ENCODE measurements around the gene KRTAP2-3.

KRTAP2-3 gene

DNA sequence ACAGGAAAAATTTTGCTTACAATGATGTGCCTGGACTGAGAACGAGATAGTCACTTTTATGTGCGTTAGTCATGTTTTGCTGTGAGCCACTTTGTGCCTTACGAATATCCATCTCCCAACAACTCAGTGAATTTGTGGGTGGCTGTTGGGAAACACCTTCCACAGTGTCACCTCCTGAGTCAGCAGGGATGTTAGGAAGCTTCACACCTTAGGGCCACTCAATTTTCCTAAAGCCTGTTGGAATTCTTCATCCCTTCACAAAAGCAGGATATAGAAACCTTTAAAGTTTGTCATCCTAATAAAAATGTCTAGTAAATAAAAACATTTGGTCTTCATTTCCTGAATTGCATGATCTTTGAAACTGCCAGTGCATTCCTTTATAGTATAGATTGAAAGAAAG, 46.7 kb downstream of the KRTAP2-3 start:
- no peak overlapping the region for H3K4me2 ChIP-seq (ENCODE audit: low read length)
- H3K79me1 ChIP-seq (ENCODE audit: low read length) = no peaks in the 10 kb centered on the region
- H3K18ac ChIP-seq (ENCODE audit: low read length) = no peak overlapping the region
- H2BK15ac ChIP-seq (replicated peaks; ENCODE audit: low read depth) = no peak overlapping the region
- H3K36me3 ChIP-seq (ENCODE audit: control insufficient read depth, insufficient read depth, low read length) = no peaks in the 10 kb centered on the region
- no peaks in the 10 kb centered on the region for H3K4me1 ChIP-seq (ENCODE audit: control insufficient read depth, low read depth, low read length)
- no peak overlapping the region for H3K27ac ChIP-seq (ENCODE audit: low read depth, low read length)
- WGBS (ENCODE audit: extremely low coverage, insufficient coverage, low lambda C conversion rate) = no CpG with 5 or more reads among the region's 3 CpGs
- H3K56ac ChIP-seq (ENCODE audit: low read length) = no peak overlapping the region
- no peak overlapping the region for H4K5ac ChIP-seq (ENCODE audit: low read length)
- DNase-seq = peak; percentile 7
- H2AK5ac ChIP-seq (ENCODE audit: low read length) = no peak overlapping the region
- H3K79me2 ChIP-seq (ENCODE audit: control insufficient read depth, insufficient read depth, low read length) = no peaks in the 10 kb centered on the region
- H2BK120ac ChIP-seq (ENCODE audit: low read depth, low read length) = no peak overlapping the region
- no peaks in the 10 kb centered on the region for H3K27me3 ChIP-seq (ENCODE audit: insufficient read depth, low read length, poor library complexity)
- no peak overlapping the region for H3K4ac ChIP-seq (ENCODE audit: low read depth, low read length)
- no peak overlapping the region for H3K23ac ChIP-seq (ENCODE audit: low read length)
- H3K4me3 ChIP-seq (ENCODE audit: low read length) = no peak overlapping the region
- no peak overlapping the region for H2BK5ac ChIP-seq (ENCODE audit: low read length)
- no peak overlapping the region for H3K9ac ChIP-seq (ENCODE audit: low read length)
- H4K8ac ChIP-seq (ENCODE audit: low read depth, low read length) = no peak overlapping the region

DNA sequence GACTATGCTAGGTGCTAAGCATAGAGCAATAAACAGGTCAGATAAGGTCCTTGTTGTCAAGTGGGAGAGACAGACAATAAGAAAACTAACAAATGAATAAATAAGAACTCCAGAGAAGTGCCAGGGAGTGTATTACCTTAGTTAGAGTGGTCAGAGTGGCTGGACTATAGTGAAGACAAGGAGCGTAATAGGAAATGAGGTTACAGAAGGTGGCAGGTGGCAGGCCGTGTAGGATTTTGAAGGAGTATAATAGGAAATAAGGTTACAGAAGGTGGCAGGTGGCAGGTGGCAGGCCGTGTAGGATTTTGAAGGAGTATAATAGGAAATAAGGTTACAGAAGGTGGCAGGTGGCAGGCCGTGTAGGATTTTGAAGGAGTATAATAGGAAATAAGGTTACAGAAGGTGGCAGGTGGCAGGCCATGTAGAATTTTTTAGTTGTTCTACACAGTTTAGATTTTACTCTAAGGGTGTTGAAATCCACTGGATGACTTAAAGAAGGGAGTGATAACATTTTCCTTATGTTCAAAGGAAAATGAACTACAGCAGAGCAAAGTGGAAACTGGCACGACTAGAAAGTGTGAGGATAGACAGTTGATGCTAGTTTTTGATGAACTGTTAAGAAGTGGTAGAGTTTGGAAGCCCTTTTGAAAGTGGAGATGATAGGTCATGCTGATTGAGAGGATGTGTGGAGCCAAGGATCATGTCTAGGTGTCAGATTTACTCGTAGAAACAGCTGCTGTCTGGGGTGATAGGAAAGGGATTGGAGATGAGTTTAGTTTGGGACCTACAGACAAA, 47.4 kb downstream of the KRTAP2-3 start:
- Histone ChIP-seq H3K27ac (ENCODE audit: low read depth, low read length) (no peak overlapping the region), H3K23ac (ENCODE audit: low read length) (no peak overlapping the region), H3K4me1 (ENCODE audit: control insufficient read depth, low read depth, low read length) (no peaks in the 10 kb centered on the region), H4K8ac (ENCODE audit: low read depth, low read length) (no peak overlapping the region), H2BK120ac (ENCODE audit: low read depth, low read length) (no peak overlapping the region), H3K56ac (ENCODE audit: low read length) (no peak overlapping the region), H3K27me3 (ENCODE audit: insufficient read depth, low read length, poor library complexity) (no peaks in the 10 kb centered on the region), H3K79me2 (ENCODE audit: control insufficient read depth, insufficient read depth, low read length) (no peaks in the 10 kb centered on the region), H3K79me1 (ENCODE audit: low read length) (no peaks in the 10 kb centered on the region), H2BK5ac (ENCODE audit: low read length) (no peak overlapping the region), H2AK5ac (ENCODE audit: low read length) (no peak overlapping the region), H3K4ac (ENCODE audit: low read depth, low read length) (no peak overlapping the region), H3K36me3 (ENCODE audit: control insufficient read depth, insufficient read depth, low read length) (no peaks in the 10 kb centered on the region), H2BK15ac (replicated peaks; ENCODE audit: low read depth) (no peak overlapping the region), H3K4me3 (ENCODE audit: low read length) (no peak overlapping the region), H3K4me2 (ENCODE audit: low read length) (no peak overlapping the region), H3K18ac (ENCODE audit: low read length) (no peak overlapping the region), H4K5ac (ENCODE audit: low read length) (no peak overlapping the region), H3K9ac (ENCODE audit: low read length) (no peak overlapping the region)
- DNase-seq = no peak
- no CpG with 5 or more reads among the region's 6 CpGs for WGBS (ENCODE audit: extremely low coverage, insufficient coverage, low lambda C conversion rate)

DNA sequence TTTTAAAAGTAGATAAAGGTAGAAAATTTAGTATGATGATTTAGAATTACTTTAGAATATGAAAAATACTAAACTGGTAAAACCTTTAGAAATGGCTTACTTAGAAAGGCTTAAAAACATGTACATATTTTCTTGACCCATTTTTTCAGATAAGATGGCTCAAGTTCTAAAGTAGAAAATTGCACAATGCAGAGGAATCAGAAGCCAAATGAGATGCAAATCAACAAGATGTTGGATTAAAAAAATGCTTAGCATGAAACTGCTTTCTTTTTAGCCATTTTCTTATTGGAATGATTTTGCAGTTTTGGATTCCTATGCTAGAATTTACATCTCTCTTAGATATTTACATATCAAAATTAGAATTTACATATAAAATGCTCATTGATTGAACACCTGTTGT, 49.5 kb downstream of the KRTAP2-3 start:
- no peak overlapping the region for H2BK15ac ChIP-seq (replicated peaks; ENCODE audit: low read depth)
- no peak overlapping the region for H3K4ac ChIP-seq (ENCODE audit: low read depth, low read length)
- H3K79me2 ChIP-seq (ENCODE audit: control insufficient read depth, insufficient read depth, low read length) = no peaks in the 10 kb centered on the region
- no peak overlapping the region for H3K18ac ChIP-seq (ENCODE audit: low read length)
- no peak overlapping the region for H3K56ac ChIP-seq (ENCODE audit: low read length)
- no peak overlapping the region for H2BK120ac ChIP-seq (ENCODE audit: low read depth, low read length)
- no peak overlapping the region for H4K5ac ChIP-seq (ENCODE audit: low read length)
- H3K4me1 ChIP-seq (ENCODE audit: control insufficient read depth, low read depth, low read length) = no peaks in the 10 kb centered on the region
- no peak overlapping the region for H2BK5ac ChIP-seq (ENCODE audit: low read length)
- no peak overlapping the region for H3K4me3 ChIP-seq (ENCODE audit: low read length)
- H3K27me3 ChIP-seq (ENCODE audit: insufficient read depth, low read length, poor library complexity) = no peaks in the 10 kb centered on the region
- H3K4me2 ChIP-seq (ENCODE audit: low read length) = no peak overlapping the region
- no peak overlapping the region for H4K8ac ChIP-seq (ENCODE audit: low read depth, low read length)
- no peak overlapping the region for H3K23ac ChIP-seq (ENCODE audit: low read length)
- H2AK5ac ChIP-seq (ENCODE audit: low read length) = no peak overlapping the region
- no peak overlapping the region for H3K27ac ChIP-seq (ENCODE audit: low read depth, low read length)
- no peak overlapping the region for H3K9ac ChIP-seq (ENCODE audit: low read length)
- H3K36me3 ChIP-seq (ENCODE audit: control insufficient read depth, insufficient read depth, low read length) = no peaks in the 10 kb centered on the region
- DNase-seq = no peak
- no peaks in the 10 kb centered on the region for H3K79me1 ChIP-seq (ENCODE audit: low read length)

DNA sequence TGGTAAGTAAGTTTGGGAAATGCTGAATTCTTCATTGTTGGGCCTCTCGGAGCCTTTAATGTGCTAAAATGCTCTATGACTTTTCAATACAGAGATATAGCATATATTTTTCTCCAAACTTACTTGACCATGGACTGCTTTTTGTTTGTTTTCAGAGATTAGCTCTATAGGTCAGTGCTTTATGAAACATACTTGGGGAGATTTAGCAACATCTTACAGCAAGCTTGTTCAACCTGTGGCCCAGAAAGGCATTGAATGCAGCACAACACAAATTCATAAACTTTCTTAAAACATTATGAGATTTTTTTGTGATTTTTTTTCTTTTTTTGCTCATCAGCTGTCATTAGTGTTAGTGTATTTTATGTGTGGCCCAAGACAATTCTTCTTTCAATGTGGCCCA, 50.0 kb downstream of the KRTAP2-3 start:
- no peak overlapping the region for H3K4me3 ChIP-seq (ENCODE audit: low read length)
- no peak overlapping the region for H3K18ac ChIP-seq (ENCODE audit: low read length)
- H2BK5ac ChIP-seq (ENCODE audit: low read length) = no peak overlapping the region
- DNase-seq = no peak
- no peak overlapping the region for H3K56ac ChIP-seq (ENCODE audit: low read length)
- no peak overlapping the region for H4K8ac ChIP-seq (ENCODE audit: low read depth, low read length)
- no peak overlapping the region for H2AK5ac ChIP-seq (ENCODE audit: low read length)
- H3K23ac ChIP-seq (ENCODE audit: low read length) = no peak overlapping the region
- H3K79me1 ChIP-seq (ENCODE audit: low read length) = no peaks in the 10 kb centered on the region
- no peaks in the 10 kb centered on the region for H3K4me1 ChIP-seq (ENCODE audit: control insufficient read depth, low read depth, low read length)
- H3K27ac ChIP-seq (ENCODE audit: low read depth, low read length) = no peak overlapping the region
- H3K36me3 ChIP-seq (ENCODE audit: control insufficient read depth, insufficient read depth, low read length) = no peaks in the 10 kb centered on the region
- no peak overlapping the region for H3K9ac ChIP-seq (ENCODE audit: low read length)
- no peak overlapping the region for H3K4me2 ChIP-seq (ENCODE audit: low read length)
- H4K5ac ChIP-seq (ENCODE audit: low read length) = no peak overlapping the region
- no peak overlapping the region for H2BK120ac ChIP-seq (ENCODE audit: low read depth, low read length)
- no CpG with 5 or more reads among the region's 1 CpG for WGBS (ENCODE audit: extremely low coverage, insufficient coverage, low lambda C conversion rate)
- no peaks in the 10 kb centered on the region for H3K27me3 ChIP-seq (ENCODE audit: insufficient read depth, low read length, poor library complexity)
- no peak overlapping the region for H2BK15ac ChIP-seq (replicated peaks; ENCODE audit: low read depth)
- no peaks in the 10 kb centered on the region for H3K79me2 ChIP-seq (ENCODE audit: control insufficient read depth, insufficient read depth, low read length)
- no peak overlapping the region for H3K4ac ChIP-seq (ENCODE audit: low read depth, low read length)

DNA sequence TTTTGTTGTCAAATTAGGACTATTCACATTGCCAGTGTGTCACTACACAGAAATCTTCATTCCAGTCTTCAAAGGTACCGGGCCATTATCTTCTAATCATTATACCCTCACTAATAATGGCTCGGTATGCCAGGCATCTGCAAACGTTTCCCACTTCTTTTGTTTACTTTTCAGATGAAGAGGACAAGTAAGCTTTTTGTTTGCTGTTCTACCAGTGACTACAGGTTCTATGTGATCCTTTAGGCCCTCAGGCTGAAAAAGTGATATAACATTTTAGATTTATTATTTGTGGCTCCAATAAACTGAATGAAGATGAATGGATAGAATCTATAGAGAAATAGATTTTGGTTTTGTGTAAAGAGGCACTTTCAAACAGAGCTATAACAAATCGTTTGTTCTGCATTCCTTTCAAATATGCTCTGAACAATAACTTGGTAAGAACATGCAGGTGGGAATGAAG, 50.6 kb downstream of the KRTAP2-3 start:
- WGBS (ENCODE audit: extremely low coverage, insufficient coverage, low lambda C conversion rate) = no CpG with 5 or more reads among the region's 4 CpGs

More for the DNA sequence above, 50.6 kb downstream of the KRTAP2-3 start:
- H3K23ac ChIP-seq (ENCODE audit: low read length) = no peak overlapping the region
- no peak overlapping the region for H4K5ac ChIP-seq (ENCODE audit: low read length)
- no peak overlapping the region for H2BK5ac ChIP-seq (ENCODE audit: low read length)
- H3K79me2 ChIP-seq (ENCODE audit: control insufficient read depth, insufficient read depth, low read length) = no peaks in the 10 kb centered on the region
- no peak overlapping the region for H3K18ac ChIP-seq (ENCODE audit: low read length)
- H3K27ac ChIP-seq (ENCODE audit: low read depth, low read length) = no peak overlapping the region
- peak; percentile 67 for DNase-seq
- H3K4me2 ChIP-seq (ENCODE audit: low read length) = no peak overlapping the region
- no peak overlapping the region for H3K56ac ChIP-seq (ENCODE audit: low read length)
- H3K4ac ChIP-seq (ENCODE audit: low read depth, low read length) = no peak overlapping the region
- no peaks in the 10 kb centered on the region for H3K4me1 ChIP-seq (ENCODE audit: control insufficient read depth, low read depth, low read length)
- no peaks in the 10 kb centered on the region for H3K27me3 ChIP-seq (ENCODE audit: insufficient read depth, low read length, poor library complexity)
- no peak overlapping the region for H2BK120ac ChIP-seq (ENCODE audit: low read depth, low read length)
- no peak overlapping the region for H2AK5ac ChIP-seq (ENCODE audit: low read length)
- no peak overlapping the region for H4K8ac ChIP-seq (ENCODE audit: low read depth, low read length)
- no peak overlapping the region for H3K4me3 ChIP-seq (ENCODE audit: low read length)
- no peaks in the 10 kb centered on the region for H3K79me1 ChIP-seq (ENCODE audit: low read length)
- H3K36me3 ChIP-seq (ENCODE audit: control insufficient read depth, insufficient read depth, low read length) = no peaks in the 10 kb centered on the region
- no peak overlapping the region for H3K9ac ChIP-seq (ENCODE audit: low read length)
- H2BK15ac ChIP-seq (replicated peaks; ENCODE audit: low read depth) = no peak overlapping the region

All from mesendoderm (in vitro differentiated cells).